AG09319 (cell line): ENCODE results near the gene TRIM46.
"Not testable (repeated sequence)": the region's sequence is repeated elsewhere in the genome, so short reads cannot be mapped to it uniquely, and the experiment has no call there.

ENCODE experiments used
- DNase-seq: peaks from one replicate; pipeline ENCODE4 v3.0.0-alpha.2; 2010; ENCODE audit warnings: low read depth; ENCODE audit errors: extremely low read depth
- CTCF ChIP-seq: IDR thresholded peaks from 2 replicates; pipeline ENCODE4 v1.5.1; 2011; ENCODE audit warnings: low read depth, mild to moderate bottlenecking, inconsistent platforms, low read length, moderate library complexity

The TRIM46 gene

GRCh38 chr1:155187456-155187891 is 13.8 kb downstream of the TRIM46 start:
- no peak for TF ChIP-seq CTCF
- DNase-seq = no peak

GRCh38 chr1:155188268-155188667 is 14.6 kb downstream of the TRIM46 start:
- DNase-seq = no peak
- no peak for TF ChIP-seq CTCF

- DNase-seq = not testable (repeated sequence)
Observed at GRCh38 chr1:155189926-155190325, 16.3 kb downstream of the TRIM46 start.

- DNase-seq = no peak
- no peak for TF ChIP-seq CTCF
Observed at GRCh38 chr1:155191904-155192303, 18.3 kb downstream of the TRIM46 start.

GRCh38 chr1:155192346-155193274 is 19.0 kb downstream of the TRIM46 start:
- TF ChIP-seq CTCF = no peak
- no peak for DNase-seq

- peak; percentile 92 for TF ChIP-seq CTCF
- peak; percentile 92 for DNase-seq
Observed at GRCh38 chr1:155193275-155193990, 19.8 kb downstream of the TRIM46 start.

- DNase-seq = not testable (repeated sequence)
Observed at GRCh38 chr1:155193991-155194240, 20.3 kb downstream of the TRIM46 start.

- no peak for TF ChIP-seq CTCF
- no peak for DNase-seq
Observed at GRCh38 chr1:155195201-155196102, 21.8 kb downstream of the TRIM46 start.
